ENCODE measurements around the gene CCND1.
"Not testable (repeated sequence)": the region's sequence is repeated elsewhere in the genome, so short reads cannot be mapped to it uniquely, and the experiment has no call there.

The CCND1 gene

GRCh38 chr11:69618237-69618636 lies 22.7 kb upstream of the CCND1 start:
- DNase-seq, result no peak

DNA sequence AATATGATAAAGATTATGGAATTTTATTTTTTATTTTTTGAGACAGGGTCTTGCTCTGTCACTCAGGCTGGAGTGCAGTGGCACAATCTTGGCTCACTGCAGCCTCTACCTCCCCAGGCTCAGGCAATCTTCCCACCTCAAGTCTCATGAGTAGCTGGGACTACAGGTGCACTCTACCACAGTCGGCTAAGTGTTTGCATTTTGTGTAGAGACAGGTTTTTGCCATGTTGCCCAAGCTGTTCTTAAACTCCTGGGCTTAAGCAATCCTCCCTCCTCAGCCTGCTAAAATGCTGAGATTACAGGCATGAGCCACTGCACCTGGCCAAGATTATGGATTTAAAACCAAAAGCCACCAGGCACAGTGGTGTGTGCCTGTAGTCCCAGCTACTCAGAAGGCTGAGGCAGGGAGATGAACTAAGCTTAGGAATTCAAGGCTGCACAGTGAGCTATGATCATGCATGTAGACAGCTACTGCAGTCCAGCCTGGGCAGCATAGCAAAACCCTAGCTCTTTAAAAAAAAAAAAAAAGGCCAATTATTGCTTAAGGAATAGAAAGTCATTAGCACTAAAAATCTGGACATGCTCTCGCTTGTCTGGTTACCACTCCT lies 20.2 kb upstream of the CCND1 start:
- DNase-seq, result no peak

- DNase-seq, result not testable (repeated sequence)
These were observed 18.8 kb upstream of the CCND1 start for GRCh38 chr11:69622097-69622681.

GRCh38 chr11:69624293-69624692 lies 16.7 kb upstream of the CCND1 start:
- DNase-seq, result no peak

DNA sequence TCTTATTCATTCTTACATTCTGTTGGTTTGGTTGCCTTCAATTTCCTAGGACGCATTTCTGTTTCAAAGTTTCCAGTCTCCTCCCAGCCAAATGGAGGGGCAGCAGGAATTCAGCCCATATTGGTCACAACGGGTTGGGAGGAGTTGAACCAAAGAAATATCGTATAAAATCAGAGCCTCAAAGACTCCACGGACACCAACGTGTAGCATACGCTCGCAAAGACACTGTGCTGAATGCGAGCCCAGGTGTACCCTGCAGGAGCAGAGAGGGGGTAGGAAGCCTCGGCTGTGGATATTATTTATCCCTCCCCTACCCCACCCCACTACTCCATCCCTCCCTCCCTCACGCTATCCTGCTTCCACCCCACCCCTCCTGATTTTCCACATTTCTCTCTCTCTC lies 15.5 kb upstream of the CCND1 start:
- no peak for DNase-seq

DNA sequence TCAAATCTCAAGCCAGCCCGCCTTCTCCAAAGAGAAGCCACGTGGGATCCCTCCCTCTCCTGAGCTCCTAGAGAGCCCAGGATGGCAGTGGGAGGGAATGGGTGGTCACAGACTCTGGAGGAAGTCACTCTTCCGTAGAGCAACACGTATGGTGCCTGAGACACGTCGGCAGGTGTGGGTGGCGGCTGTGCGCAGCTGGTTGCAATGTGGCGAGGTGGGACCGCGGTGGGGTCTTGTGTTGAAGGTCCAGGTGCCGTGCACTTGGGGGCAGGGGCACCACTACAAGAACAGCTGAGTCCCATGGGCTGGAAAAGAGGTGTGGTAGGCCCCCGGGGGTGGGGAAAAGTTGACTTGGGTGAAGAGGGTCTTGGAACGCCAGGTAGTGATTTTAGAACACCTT lies 13.4 kb upstream of the CCND1 start:
- no peak for DNase-seq

DNA sequence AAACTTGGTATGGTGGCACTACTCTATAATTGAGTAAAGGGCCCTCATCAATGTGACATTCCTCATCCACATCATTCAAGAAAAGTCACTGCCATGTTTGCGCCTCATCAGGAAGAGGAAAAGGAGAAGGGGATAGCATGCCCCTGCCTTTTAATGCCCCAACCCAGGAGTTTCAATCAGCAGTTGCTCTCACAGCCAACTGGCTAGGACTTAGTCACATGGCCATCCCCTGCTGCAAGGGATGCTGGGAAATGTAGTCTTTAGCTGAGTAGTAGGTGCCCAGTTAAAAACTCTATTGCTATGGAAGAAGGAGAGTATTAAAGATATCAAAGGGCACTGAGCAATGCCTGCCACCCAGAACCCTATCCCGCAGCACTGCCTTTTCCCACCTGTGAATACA lies 10.9 kb upstream of the CCND1 start:
- no peak for DNase-seq

- no peak for DNase-seq
These were observed 10.5 kb upstream of the CCND1 start for GRCh38 chr11:69630424-69630823.

- no peak for DNase-seq
These were observed 8.1 kb upstream of the CCND1 start for GRCh38 chr11:69632900-69633299.

- no peak for DNase-seq
These were observed 6.9 kb upstream of the CCND1 start for GRCh38 chr11:69634069-69634468.

DNA sequence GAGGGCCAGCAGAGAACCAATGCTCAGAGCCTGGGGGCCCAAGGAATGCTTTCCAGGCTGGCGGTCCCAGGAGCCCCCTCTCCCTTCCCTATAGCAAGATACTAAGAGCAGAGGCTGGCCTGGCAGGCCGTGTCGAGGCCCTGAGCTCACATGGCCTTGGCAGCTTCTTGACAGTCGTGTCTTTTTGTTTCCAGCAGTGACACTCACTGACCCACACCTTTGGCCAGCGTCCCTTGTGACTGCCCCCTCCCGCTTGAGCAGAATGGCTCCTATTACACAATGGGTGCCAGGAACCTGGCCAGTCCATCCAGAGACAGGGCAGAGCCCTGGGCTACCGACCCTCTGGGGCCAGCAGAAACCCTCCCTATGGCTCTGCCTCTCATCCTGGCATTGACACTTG lies 6.4 kb upstream of the CCND1 start:
- DNase-seq, result no peak

GRCh38 chr11:69635195-69635594 lies 5.8 kb upstream of the CCND1 start:
- DNase-seq, result no peak

DNA sequence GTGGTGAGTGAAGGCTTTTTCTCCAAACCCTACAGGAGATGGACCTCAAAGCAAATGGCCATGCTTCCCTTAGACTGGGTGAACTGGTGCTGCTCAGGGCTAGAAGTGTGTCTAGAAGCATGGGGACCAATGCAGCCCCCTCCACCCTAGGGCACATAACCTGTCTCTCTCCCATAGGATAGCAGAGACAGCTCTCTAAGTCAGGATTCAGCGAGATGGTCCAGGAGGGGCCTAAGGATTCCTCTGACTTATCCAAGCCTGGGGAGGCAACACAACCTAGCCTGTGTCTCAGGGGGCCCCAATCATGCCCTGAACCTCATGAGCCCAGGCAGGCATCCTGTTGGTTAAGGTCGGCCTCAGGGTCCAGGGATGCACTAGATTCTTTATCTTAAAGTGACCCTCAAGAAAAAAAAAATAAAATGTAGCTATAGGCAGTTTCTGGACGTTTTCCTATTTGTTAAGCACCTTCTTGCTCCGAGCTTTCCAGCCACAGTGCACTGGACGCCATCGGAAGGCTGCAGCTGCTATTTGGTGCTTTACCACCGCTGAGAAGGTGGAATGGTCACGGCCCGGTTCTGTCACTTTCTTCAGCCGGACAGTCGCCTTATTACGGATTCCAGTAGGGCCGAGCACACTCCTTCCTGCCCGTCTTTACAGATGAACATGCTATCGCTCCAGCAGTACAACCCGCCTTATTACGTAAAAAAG lies 5.0 kb upstream of the CCND1 start:
- no peak for DNase-seq

- no peak for DNase-seq
These were observed 4.3 kb upstream of the CCND1 start for GRCh38 chr11:69636512-69637197.

DNA sequence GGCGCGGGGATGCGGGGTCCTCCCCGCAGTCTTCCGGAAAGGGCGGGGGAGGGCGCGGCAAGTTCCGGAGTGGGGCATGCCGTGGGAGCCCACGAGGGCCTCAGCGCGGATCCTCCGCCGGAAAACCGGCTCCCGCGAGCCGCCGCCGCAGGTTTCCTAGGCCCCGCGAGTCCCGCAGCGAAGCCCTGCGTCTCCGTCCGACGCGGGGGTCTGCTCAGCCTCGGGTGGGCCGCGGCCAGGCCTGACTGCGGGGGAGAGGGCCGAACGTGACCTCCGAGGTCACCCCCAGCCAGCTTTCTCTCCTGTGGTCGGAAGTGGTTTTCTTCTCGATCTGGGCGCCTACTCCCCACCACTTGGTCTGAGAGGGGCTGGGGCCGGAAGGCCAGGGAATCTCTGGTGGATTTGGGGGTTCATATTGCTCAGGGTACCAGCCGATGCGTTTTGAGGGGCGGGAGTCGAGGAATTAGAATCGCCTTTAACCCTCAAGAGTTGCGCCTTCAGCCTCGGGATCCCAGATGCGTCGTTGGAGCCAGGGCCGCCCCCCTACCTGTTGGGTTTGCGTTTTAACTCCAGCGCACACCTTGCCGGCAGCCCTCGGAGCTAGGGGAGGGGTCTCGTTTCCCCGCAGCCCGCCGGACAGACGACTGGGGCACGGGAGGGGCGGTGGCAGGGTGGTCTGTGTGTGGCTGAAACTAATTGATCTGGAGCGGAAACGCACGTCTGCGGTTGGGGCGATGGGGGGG lies 3.6 kb upstream of the CCND1 start:
- no peak for DNase-seq

DNA sequence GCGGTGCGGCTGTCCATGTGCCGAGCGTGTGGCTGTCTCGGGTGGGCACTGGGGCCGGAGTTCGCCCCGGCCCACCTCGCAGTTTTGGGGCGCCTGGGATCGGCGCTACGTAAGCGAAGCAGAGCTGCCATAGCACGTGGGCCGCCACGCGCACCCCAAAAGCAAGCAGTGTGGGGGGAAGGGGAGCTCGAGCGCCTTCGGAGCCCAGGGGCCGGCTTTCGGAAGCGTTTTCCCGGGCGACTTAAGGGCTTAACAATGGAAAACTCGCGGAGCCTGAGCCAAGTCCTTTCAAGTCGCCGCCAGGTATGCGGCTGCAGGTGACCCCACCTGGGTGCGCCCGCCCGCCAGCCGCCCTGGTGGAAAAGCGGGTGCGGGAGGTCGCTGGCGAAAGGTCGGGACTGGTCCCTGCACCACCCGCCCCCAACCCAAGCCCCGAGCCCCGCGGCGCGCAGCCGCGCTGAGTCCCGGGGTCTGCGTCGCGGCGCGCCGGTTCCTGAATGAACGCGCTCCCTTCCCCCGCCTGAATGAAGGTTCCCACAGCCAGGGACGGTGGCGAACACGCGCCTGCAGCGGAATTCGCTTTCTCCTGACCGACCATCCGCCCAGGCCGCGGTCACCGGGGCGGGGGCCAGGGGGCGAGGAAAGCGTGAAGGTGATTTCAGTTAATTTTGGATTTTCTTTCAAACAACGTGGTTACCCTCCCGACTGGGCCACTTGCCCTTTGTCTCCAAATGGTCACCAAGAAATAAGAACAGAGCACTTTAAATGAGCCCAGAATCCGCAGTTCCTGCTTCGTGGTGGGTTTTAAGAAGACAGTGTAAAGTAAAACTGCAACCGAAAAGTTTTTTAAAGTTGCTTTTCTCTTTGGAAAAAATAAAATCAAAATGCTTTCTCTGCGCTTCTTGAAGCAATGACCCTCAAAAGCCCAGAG lies 2.8 kb upstream of the CCND1 start:
- no peak for DNase-seq

- DNase-seq, result no peak
These were observed 1.8 kb upstream of the CCND1 start for GRCh38 chr11:69638941-69639681.

GRCh38 chr11:69639831-69640230 lies 1.1 kb upstream of the CCND1 start:
- DNase-seq, result no peak

- DNase-seq, result no peak
These were observed 529 bp upstream of the CCND1 start for GRCh38 chr11:69640260-69640994.
